Fibroblast of pulmonary artery (primary cell): Measurements from ENCODE around the gene ARMC3.
A peak's percentile ranks its signal among the peaks of the same experiment; 100 is the strongest.

Source experiments
- DNase-seq: peaks from one replicate; pipeline ENCODE4 v3.0.0-alpha.2; 2010; ENCODE audit warnings: low read depth
- H3K4me3 ChIP-seq: replicated peaks from 2 replicates; pipeline ENCODE4 v1.5.1; 2011; ENCODE audit warnings: low read depth, mild to moderate bottlenecking, control low read depth, low read length, moderate library complexity
- TF ChIP-seq, protein P1 (sequence below): IDR thresholded peaks from 2 replicates; pipeline ENCODE4 v1.5.1; 2011; ENCODE audit warnings: mild to moderate bottlenecking, control low read depth, low read length, inconsistent platforms; ENCODE audit errors: missing control alignments

ARMC3 gene

DNA sequence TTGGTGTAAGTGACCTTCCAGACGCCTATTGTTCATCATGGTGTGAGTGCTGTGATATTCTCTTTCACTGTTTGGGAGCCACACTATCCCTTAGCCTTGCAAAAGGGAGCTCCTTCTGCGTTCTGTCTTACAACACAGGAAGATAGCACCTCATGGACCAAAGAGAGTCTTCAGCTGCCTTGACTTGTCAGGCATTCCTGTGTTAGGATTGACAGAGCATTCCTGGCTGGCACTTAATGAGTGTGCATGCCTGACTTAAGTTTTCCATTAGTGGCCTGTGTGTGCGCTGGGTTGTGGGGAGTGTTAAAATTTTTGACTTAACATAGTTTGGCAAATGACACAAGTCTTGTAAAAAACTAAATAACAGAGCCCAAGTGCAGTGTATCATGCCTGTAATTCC is 145.7 kb downstream of the ARMC3 start:
- no peak for DNase-seq
- no peak overlapping the region for H3K4me3 ChIP-seq
- TF ChIP-seq, protein P1, sequence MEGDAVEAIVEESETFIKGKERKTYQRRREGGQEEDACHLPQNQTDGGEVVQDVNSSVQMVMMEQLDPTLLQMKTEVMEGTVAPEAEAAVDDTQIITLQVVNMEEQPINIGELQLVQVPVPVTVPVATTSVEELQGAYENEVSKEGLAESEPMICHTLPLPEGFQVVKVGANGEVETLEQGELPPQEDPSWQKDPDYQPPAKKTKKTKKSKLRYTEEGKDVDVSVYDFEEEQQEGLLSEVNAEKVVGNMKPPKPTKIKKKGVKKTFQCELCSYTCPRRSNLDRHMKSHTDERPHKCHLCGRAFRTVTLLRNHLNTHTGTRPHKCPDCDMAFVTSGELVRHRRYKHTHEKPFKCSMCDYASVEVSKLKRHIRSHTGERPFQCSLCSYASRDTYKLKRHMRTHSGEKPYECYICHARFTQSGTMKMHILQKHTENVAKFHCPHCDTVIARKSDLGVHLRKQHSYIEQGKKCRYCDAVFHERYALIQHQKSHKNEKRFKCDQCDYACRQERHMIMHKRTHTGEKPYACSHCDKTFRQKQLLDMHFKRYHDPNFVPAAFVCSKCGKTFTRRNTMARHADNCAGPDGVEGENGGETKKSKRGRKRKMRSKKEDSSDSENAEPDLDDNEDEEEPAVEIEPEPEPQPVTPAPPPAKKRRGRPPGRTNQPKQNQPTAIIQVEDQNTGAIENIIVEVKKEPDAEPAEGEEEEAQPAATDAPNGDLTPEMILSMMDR, result no peak

DNA sequence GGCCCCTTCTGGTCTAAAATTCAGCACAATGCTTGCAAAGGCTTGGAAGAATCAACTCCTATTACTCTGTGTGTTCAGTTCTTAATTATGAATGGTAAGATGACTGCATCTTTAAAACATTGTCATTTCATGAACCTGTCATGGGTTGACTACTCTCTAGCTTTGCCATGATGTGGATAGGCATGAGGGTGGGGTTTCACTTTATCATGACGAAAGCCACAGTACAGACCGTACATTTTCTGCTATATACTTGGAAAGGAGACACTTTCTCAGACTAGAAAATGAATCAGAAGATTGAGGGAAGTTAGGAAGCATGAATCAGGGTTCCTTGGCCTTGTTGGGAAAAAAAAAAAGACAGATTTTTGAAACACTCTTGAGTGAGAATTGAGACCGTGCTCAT is 147.8 kb downstream of the ARMC3 start:
- TF ChIP-seq, protein P1, result no peak
- DNase-seq, result no peak

DNA sequence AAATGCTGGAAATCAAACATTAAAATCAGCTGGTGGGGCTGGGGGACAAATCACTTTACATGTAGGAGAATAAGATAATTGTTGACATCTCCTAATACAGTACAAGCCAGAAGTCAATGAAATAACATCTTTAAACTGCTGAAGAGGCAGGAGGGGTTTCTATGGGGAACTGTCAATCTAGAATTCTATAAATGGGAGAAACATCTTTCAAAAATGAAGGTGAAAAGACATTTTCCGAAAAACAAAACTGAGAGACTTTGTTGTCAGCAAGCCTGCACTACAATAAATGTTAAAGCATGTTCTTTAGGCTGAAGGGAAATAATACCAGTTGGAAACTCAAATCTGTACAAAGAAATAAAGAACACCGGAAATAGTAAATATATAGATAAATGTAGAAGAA is 150.3 kb downstream of the ARMC3 start:
- TF ChIP-seq, protein P1, result no peak
- DNase-seq, result no peak
- H3K4me3 ChIP-seq, result no peak overlapping the region

More for the DNA sequence above, 147.8 kb downstream of the ARMC3 start:
- H3K4me3 ChIP-seq, result no peak overlapping the region

DNA sequence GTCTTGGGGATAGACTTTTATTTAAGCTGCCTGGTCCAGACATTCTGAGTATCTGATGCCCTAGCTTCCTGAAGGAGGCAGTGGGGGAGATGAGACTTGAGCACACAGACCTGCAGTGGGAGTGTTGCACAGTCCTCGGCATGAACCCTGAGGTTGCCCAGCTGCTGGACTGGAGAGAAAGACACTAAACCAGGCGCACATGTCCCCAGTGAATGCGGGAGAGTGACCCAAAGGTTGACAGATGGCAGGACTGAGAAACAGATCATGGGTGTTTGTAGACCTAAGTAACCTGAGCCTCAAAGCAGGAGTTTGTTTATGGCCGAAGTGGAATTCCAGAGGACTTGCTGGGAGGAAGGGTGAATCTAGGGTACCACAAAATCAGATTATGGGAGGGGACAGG is 151.8 kb downstream of the ARMC3 start:
- DNase-seq, result no peak
- TF ChIP-seq, protein P1, result no peak
- no peak overlapping the region for H3K4me3 ChIP-seq

GRCh38 chr10:23080262-23080661 is 152.4 kb downstream of the ARMC3 start:
- no peak overlapping the region for H3K4me3 ChIP-seq
- TF ChIP-seq, protein P1, result no peak
- DNase-seq, result no peak

- no peak overlapping the region for H3K4me3 ChIP-seq
- TF ChIP-seq, protein P1, result no peak
Observed at GRCh38 chr10:23081221-23081750, 153.4 kb downstream of the ARMC3 start.

GRCh38 chr10:23081891-23082290 is 154.0 kb downstream of the ARMC3 start:
- H3K4me3 ChIP-seq, result no peak overlapping the region
- TF ChIP-seq, protein P1, result peak; percentile 43
- DNase-seq, result peak; percentile 37

More at GRCh38 chr10:23081221-23081750, 153.4 kb downstream of the ARMC3 start:
- DNase-seq, result no peak
